Activated CD4-positive, CD25-positive, alpha-beta regulatory T cell treated with anti-CD3 and anti-CD28 coated beads, Interleukin-2, amount 50 U/mL, for 16 hours (primary cell): ENCODE measurements around the gene TRAF1.

Source experiments
- DNase-seq: peaks from one replicate; pipeline ENCODE4 v3.0.0-alpha.2; 2020; ENCODE audit warnings: low read depth, low spot score

The TRAF1 gene

GRCh38 chr9:120923620-120924328 is 2.8 kb downstream of the TRAF1 start:
- DNase-seq, result no peak

DNA sequence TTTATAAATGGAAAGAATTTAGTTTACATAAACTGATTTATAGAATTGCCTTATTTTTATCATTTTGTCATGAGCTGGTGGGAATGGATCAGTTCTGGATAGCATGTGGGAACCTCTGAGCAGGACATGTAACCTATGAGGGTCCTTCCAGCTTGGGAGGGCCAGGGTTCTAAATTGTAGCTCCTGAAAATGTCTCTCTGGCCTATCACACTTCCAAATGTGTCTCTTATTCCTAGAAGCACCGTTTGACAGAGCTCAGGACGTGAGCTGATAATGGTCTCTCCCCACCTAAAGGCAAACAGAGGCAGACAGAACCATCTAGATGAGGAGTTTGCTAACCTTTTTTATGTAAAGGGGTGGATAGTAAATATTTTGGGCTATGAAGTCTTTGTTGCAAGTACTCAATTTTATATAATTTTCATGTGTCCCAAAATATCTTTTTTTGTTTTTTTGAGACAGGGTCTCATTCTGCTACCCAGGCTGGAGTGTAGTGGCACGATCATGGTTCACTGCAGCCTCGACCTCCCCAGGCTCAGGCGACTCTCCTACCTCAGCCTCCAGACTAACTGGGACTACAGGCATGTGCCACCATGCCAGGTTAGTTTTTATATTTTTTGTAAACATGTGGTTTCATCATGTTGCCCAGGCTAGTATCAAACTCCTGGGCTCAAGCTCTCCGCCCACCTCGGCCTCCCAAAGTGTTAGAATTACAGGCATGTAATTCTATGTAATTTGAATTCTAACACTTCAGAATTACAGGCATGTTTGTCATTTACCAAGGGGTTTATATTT is 4.0 kb downstream of the TRAF1 start:
- no peak for DNase-seq

DNA sequence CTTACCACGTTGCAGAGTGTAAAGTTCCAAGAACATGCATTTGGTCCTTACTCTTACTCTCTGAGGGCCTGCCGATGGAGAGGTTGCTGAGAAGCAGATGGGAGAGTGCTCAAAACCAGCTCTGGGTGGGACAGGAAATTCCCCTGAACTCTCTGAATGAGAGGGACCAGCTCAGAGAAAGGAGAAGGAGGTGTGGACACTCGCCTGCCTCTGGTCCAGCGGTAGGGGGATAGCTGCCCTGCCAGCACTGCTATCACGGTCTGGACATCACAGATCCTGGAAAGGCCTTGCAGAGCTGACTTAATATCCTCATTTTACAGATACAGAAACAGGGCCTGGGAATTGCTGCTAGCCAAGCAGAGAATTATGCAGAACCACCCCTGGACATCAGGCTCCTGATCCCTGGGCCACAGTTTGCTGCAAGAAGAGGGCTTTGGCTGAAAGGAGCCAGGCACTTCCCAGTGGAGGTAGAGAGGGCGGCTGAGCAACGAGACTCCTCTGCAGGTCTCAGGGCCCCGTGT is 4.9 kb downstream of the TRAF1 start:
- no peak for DNase-seq

GRCh38 chr9:120920806-120921178 is 5.8 kb downstream of the TRAF1 start:
- DNase-seq, result no peak

DNA sequence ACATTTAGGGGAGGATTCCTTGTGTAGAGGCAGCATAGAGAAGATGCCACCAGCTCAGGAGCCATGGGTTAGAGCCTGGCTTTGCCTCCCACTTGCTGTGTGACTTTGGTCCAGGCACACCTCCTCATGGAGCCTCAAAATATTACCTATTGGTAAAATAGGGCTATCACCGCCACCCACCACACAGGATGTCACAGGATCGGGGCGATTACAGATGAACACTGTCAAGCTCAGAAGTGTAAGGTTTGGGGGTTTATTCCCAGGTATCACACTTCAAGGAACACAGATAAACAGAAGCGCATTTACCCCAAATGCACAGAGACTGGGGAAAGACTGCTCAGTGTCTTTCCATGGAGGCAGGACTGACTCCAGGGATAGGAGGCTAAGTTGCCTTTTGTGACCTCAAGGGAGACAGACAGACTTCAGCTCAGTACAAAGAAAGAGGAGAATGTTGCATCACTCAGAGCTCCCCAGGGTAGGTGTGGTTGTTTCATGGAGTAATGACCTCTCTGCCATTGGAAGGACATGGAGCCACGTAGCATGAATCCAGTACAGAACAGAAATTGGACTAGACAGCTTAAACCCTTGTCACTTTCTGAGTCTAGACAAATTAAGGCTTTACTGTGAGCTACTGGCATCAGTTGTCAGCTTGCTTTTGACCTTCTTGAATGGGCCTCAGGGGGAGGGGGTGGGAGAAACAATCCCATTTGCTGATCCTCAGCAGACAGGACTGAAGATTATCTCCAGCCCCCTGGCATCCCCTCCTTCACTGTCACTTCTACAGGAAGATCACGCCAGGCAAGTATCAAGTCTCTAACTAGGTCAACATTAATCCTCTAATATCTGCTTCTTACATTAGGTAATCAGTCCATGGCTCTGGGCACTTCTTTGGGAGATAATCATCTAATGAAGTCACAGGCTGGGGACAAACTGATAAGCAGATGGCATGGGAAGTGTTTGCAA is 6.5 kb downstream of the TRAF1 start:
- DNase-seq, result no peak

- no peak for DNase-seq
These were observed 7.4 kb downstream of the TRAF1 start for GRCh38 chr9:120918931-120919842.

DNA sequence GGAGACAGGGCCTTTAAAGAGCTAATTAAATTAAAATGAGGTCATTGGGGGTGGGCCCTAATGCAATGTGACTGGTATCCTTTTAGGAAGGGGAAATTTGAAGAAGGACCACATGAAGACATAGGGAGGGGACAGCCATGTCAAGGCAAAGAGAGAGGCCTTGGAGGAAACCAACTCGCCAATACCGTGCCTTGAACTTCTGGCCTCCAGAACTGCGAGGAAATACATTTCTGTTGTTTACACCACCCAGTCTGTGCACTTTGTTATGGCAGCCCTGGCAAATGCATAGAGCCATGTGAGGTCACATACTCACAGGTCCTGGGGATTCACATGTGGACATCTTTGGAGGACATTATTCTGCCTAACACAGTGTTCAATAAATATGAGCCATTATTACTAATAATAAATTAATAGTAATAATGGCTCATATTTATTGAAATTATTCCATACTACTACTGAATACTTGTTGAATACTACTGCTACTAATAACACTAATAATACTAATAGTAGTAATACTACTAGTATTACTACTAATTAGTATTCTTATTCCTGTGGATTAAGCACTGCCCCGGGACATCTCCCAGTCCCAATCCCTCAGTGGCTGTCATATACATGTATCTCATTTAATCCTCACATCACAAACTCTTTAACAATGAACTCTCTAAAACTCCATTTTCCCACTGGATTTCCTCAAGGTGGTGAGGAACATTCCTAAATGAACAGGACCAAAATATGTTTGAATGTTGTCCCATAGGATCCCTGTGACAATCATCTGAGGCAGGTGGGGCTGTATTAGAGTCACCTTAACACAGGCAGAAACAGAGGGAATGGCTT is 8.4 kb downstream of the TRAF1 start:
- DNase-seq, result no peak

- DNase-seq, result no peak
These were observed 9.4 kb downstream of the TRAF1 start for GRCh38 chr9:120916991-120917880.

DNA sequence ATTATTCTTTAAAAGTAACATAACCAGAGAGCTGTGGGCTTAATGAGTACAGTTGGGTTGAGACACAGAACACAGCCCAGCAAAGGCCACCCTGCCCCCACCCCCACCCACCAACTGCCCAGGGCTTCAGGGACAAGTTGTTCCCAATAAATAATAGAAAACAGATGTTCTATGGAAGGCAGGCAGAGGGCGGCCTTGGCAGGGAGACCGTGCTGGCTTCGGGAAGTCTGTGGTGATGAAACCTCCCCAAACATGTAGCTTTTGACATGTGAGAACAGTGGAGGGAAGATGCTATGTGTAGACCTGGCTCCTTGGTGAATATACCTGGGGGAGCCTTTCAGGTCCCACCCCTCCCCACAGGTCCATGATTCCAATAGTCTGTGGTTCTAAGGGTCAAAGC is 10.0 kb downstream of the TRAF1 start:
- DNase-seq, result no peak

- no peak for DNase-seq
These were observed 10.6 kb downstream of the TRAF1 start for GRCh38 chr9:120915854-120916470.

GRCh38 chr9:120914953-120915352 is 11.6 kb downstream of the TRAF1 start:
- DNase-seq, result no peak

GRCh38 chr9:120914396-120914795 is 12.2 kb downstream of the TRAF1 start:
- no peak for DNase-seq

DNA sequence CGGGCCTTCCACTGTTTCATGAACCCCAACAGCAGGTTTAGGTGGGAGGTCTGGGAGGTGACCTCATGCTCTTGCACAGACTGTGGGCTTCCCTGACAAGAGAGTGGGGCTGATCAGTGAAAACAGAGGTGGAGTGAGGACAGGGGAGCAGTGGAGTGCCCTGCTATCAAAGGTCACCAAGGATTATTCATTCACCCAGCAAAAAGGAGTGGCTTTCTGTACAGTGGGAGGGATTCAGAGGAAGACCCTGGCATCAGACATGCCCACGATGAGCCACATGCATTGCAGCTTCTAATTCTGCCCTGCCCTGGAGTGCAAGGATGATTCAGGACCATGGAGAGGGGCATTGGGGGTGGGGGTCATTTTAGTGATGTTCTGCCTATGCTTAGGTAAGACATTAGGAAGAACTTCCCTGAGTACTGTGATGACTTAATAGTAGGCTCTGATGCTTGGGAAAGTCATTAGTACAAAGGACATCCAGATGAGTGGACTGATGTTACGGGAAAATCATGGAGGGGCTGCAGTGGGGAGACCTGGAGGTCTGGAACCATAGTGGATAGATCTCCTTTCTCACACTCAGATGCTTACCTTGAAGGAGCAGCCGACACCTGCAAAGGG is 12.8 kb downstream of the TRAF1 start:
- DNase-seq, result no peak

DNA sequence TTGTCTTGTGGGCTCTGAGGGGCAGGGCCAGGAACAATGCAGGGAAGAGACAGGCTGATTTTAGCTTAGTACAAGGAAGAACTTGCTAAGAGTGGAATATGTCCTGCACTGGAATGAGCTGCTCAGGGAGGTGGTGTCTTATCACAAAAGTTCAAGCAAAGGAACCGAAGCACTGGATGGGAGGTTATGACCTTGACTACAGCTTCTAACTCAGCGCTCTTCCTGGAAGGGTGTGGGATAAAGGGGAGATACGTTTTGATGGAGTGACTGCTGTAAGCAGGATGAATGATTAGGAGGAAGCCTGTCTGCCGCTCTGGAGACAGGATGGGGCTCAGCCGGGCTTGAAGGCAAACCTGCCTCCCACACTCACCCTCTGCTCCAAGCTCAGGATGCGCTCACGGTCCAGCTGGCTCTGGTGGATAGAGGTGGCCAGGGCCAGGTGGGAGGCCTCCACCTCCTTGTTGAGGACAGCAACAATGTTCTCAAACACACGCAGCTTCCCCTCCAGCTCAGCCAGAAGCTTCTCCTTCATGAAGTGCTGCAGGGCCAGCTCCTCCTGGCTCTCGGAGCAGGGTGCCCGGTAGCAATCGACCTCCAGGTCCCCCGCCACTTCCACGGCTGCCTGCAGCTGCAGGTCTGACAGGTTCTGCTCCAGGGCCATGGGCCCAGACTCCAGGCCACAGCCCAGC is 13.5 kb downstream of the TRAF1 start:
- no peak for DNase-seq

GRCh38 chr9:120911295-120911837 is 15.2 kb downstream of the TRAF1 start:
- no peak for DNase-seq

GRCh38 chr9:120910643-120911042 is 16.0 kb downstream of the TRAF1 start:
- no peak for DNase-seq

DNA sequence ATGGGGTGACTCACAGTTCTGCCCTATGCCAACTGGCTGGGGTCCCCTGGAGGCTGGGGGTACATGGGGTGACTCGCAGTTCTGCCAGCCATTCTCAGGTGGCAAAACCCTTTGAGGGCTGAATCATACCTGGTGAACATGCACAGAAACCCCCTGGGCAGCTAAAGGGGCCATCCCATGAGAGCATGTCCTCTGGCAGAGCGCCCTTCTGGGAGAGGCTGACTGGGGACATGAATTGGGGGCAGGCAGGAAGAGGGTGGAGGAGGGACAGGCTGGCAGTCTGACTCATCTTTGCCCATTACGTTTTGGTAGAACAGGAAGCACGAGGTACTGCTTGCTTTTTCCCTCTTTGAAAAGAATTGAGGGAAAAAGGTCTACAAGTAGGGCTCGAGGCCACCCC is 16.7 kb downstream of the TRAF1 start:
- DNase-seq, result no peak
